ENCODE results near the gene ACVR2A. TPM values are rescaled to one million over a fixed set of nuclear protein-coding genes. Genes with fewer than 3 reads are reported as not detected.

The ACVR2A gene
- total and polyA plus RNA-seq, 2 of the 4 experiments (the other 2 are of a cell fraction): 1.8 to 6.8 TPM

- intact Hi-C loops (cut with micrococcal nuclease): no loop called here
- no peak overlapping the region for H2BK15ac ChIP-seq (ENCODE audit: low read depth, low read length)
- dilution Hi-C loops (cut with HindIII; ENCODE audit: low sequenced_read_pairs, unreplicated experiment): no loop called here
Observed at GRCh38 chr2:147836099-147836498, 8.7 kb upstream of the ACVR2A start.

More at GRCh38 chr2:147836099-147836498, 8.7 kb upstream of the ACVR2A start:
- DNase-seq (no peak), ATAC-seq (ENCODE audit: low read depth) (no peak)
- Histone ChIP-seq H3K27ac (ENCODE audit: insufficient read depth, low read length) (no peak overlapping the region), H2BK5ac (ENCODE audit: low read depth, low read length, poor library complexity, severe bottlenecking) (no peak overlapping the region), H3K9me3 (ENCODE audit: control insufficient read depth, insufficient read depth, low read length) (no peaks in the 10 kb centered on the region), H3K4me3 (ENCODE audit: insufficient read depth, low read depth, low read length) (no peak overlapping the region), H2BK120ac (ENCODE audit: low read depth, low read length) (no peak overlapping the region), H2AFZ (replicated peaks; ENCODE audit: low read length, poor library complexity) (no peak overlapping the region), H3K14ac (replicated peaks; ENCODE audit: low read depth, low read length) (no peak overlapping the region), H4K91ac (ENCODE audit: insufficient read depth, low read depth, low read length) (no peak overlapping the region), H3K9ac (ENCODE audit: low read depth, low read length) (no peak overlapping the region), H4K20me1 (ENCODE audit: insufficient read depth, low read length) (no peaks in the 10 kb centered on the region), H2BK20ac (ENCODE audit: low read depth, low read length) (no peak overlapping the region), H3K36me3 (ENCODE audit: control insufficient read depth, insufficient read depth, low read length) (no peaks in the 10 kb centered on the region), H3K18ac (ENCODE audit: low read depth, low read length) (no peak overlapping the region), H3K56ac (ENCODE audit: extremely low read depth, insufficient read depth, low read length) (no peak overlapping the region), H3K4me1 (ENCODE audit: control insufficient read depth, insufficient read depth, low read length) (no peaks in the 10 kb centered on the region), H3K4ac (ENCODE audit: low read depth, low read length) (no peak overlapping the region), H3K9me1 (ENCODE audit: insufficient read depth, low read length) (no peaks in the 10 kb centered on the region), H3K79me1 (ENCODE audit: low read depth in 1 of 2, low read length in 2 of 2) (no peaks in the 10 kb centered on the region), H2AK9ac (replicated peaks; ENCODE audit: low read depth, low read length, poor library complexity) (no peak overlapping the region), H3K4me2 (ENCODE audit: low read depth, low read length) (no peak overlapping the region), H4K5ac (ENCODE audit: low read depth, low read length) (no peak overlapping the region), H2AK5ac (ENCODE audit: low read depth, low read length) (no peak overlapping the region), H3K27me3 (ENCODE audit: control insufficient read depth, insufficient read depth, low read length) (no peaks in the 10 kb centered on the region), H4K8ac (ENCODE audit: low read depth in 2 of 2, low read length in 2 of 2) (no peak overlapping the region), H3K23ac (ENCODE audit: low read depth, low read length) (no peak overlapping the region)
- ChIA-PET CTCF (interaction anchor here (0.7 kb wide), 1 partner anchor 1142 kb away, joined by 3 read pairs; no protein-coding TSS in a partner anchor), POLR2A (ENCODE audit: unreplicated experiment) (no interaction called here)
- in situ Hi-C loops (cut with MboI; ENCODE audit: low sequenced_read_pairs): no loop called here
- BruUV-seq (replicated peaks): no TSS peak
- WGBS, 2 experiments (ENCODE audit: extremely low coverage in 2 of 2, insufficient read length in 1 of 2): no CpG with 5 or more reads among the region's 2 CpGs
- TF ChIP-seq MAZ (IDR thresholded peaks at IDR 0.05; ENCODE audit: borderline replicate concordance, low read depth, low read length) (no peak), POLR2A (IDR thresholded peaks at IDR 0.05; ENCODE audit: low read depth, low read length) (no peak), FOS (IDR thresholded peaks at IDR 0.05; ENCODE audit: low read depth, low read length) (no peak), MAFK (IDR thresholded peaks at IDR 0.05; ENCODE audit: low read depth, low read length) (no peak), SMC3 (IDR thresholded peaks at IDR 0.05; ENCODE audit: low read depth, low read length) (no peak), CEBPB (IDR thresholded peaks at IDR 0.05; ENCODE audit: low read depth, low read length) (no peak), CTCF (conservative IDR thresholded peaks at IDR 0.05; ENCODE audit: low read depth, low read length) (no peak), MXI1 (IDR thresholded peaks at IDR 0.05; ENCODE audit: borderline replicate concordance, low read depth, low read length) (no peak), USF2 (IDR thresholded peaks at IDR 0.05; ENCODE audit: low read depth, low read length) (no peak)
